K562 (cell line): Measurements from ENCODE around the gene LTBP1. TPM values are rescaled to one million over a fixed set of nuclear protein-coding genes. Genes with fewer than 3 reads are reported as not detected.

Source experiments
- ATAC-seq: fragments of 200-7000 bp; cut with Tn5 transposase; 3 replicates; pipeline ENCODE4 v1.9.1; 2020; ENCODE audit warnings: moderate library complexity
- BruUV-seq: library from RNA; stranded (reverse); fragments of 400-500 nt; replicated peaks from 2 replicates; lab custom pipeline; 2021; lab: Mats Ljungman, UMichigan
- CTCF ChIA-PET: fragments of 300-600 bp; formaldehyde crosslinking; extraction: SDS; loops from one replicate; lab custom pipeline; 2021; ENCODE audit warnings: low intra/inter-chr PET ratio; lab: Yijun Ruan, JAX
- POLR2A ChIA-PET: fragments of 300-600, 350-650 bp; sonication (Branson Sonifier 250); formaldehyde crosslinking; extraction: SDS; loops from one replicate; lab custom pipeline; 2021; ENCODE audit warnings: antibody characterized with exemption, inconsistent platforms; lab: Yijun Ruan, JAX
- DNase-seq, 4 experiments: peaks; one replicate each; pipeline versions ENCODE4 v3.0.0 to v3.0.0-alpha.2; 2011 to 2018; ENCODE audit warnings: low spot score in 3 of 4, mixed read lengths in 3 of 4; ENCODE audit errors: extremely low read depth in 1 of 4
- FAIRE-seq: peaks from 2 replicates; lab custom pipeline; 2011; peaks lifted over from hg19 to GRCh38; lab: Jason Lieb, UNC
- H2AFZ ChIP-seq: 2 replicates; pipeline ENCODE4 v1.6.0; 2011; ENCODE audit warnings: low read depth, low read length, control low read depth, inconsistent platforms
- H3K27ac ChIP-seq: fragments of 200-600 bp; 3 replicates; pipeline ENCODE4 v1.8.0; 2011; ENCODE audit warnings: low read depth, mild to moderate bottlenecking, control low read depth, inconsistent platforms, low read length, moderate library complexity, mixed read lengths; ENCODE audit errors: extremely low read depth
- H3K27me3 ChIP-seq, 2 experiments: fragments of 300-600 bp in 1 of 2; 2 replicates in 1 of 2; 3 replicates in 1 of 2; pipeline versions ENCODE4 v1.6.0 to v1.8.0; 2011; ENCODE audit warnings: inconsistent platforms in 2 of 2, low read length in 2 of 2, mild to moderate bottlenecking in 1 of 2, mixed read lengths in 1 of 2, moderate library complexity in 1 of 2; ENCODE audit not compliant: control insufficient read depth in 2 of 2, insufficient read depth in 2 of 2
- H3K36me3 ChIP-seq: fragments of 300-600 bp; 3 replicates; pipeline ENCODE4 v1.8.0; 2011; ENCODE audit warnings: mild to moderate bottlenecking, low read length, inconsistent platforms; ENCODE audit not compliant: control insufficient read depth, insufficient read depth
- H3K4me1 ChIP-seq, 2 experiments: fragments of 200-600 bp in 1 of 2; replicated peaks in 1 of 2; 2 replicates in 1 of 2; 3 replicates in 1 of 2; pipeline versions ENCODE4 v1.5.1 to v1.8.0; 2011; ENCODE audit warnings: inconsistent platforms in 2 of 2, low read length in 2 of 2, mild to moderate bottlenecking in 1 of 2, mixed read lengths in 1 of 2, moderate library complexity in 1 of 2; ENCODE audit not compliant: control insufficient read depth in 2 of 2, insufficient read depth in 2 of 2
- H3K4me2 ChIP-seq: 2 replicates; pipeline ENCODE4 v1.6.1; 2011; ENCODE audit warnings: low read length, control low read depth, inconsistent platforms, mixed read lengths; ENCODE audit not compliant: insufficient read depth
- H3K4me3 ChIP-seq: fragments of 200-600 bp; sonication (generic), shearing (Covaris generic); 2 replicates; pipeline ENCODE4 v1.5.1; 2016; ENCODE audit warnings: control low read depth, inconsistent platforms
- H3K79me2 ChIP-seq: fragments of 200-600 bp; 3 replicates; pipeline ENCODE4 v1.8.0; 2011; ENCODE audit warnings: low read length, inconsistent platforms; ENCODE audit not compliant: control insufficient read depth, insufficient read depth
- H3K9ac ChIP-seq, 2 experiments: 2 replicates each; pipeline versions ENCODE4 v1.6.0 to v1.6.1; 2011; ENCODE audit warnings: low read depth in 2 of 2, low read length in 2 of 2, control low read depth in 1 of 2, inconsistent platforms in 1 of 2, mild to moderate bottlenecking in 1 of 2, mixed read lengths in 1 of 2; ENCODE audit not compliant: insufficient read depth in 1 of 2
- H3K9me1 ChIP-seq: one replicate; pipeline ENCODE4 v1.6.0; 2011; ENCODE audit warnings: inconsistent platforms, mild to moderate bottlenecking, low read length, moderate library complexity; ENCODE audit not compliant: control insufficient read depth, insufficient read depth
- H3K9me3 ChIP-seq: replicated peaks from 2 replicates; pipeline ENCODE4 v1.5.1; 2011; ENCODE audit warnings: low read depth, low read length, inconsistent platforms; ENCODE audit not compliant: control insufficient read depth, insufficient read depth
- H4K20me1 ChIP-seq: replicated peaks from 2 replicates; pipeline ENCODE4 v1.6.1; 2011; ENCODE audit warnings: low read length, inconsistent platforms, mixed read lengths; ENCODE audit not compliant: control insufficient read depth, insufficient read depth
- ARHGAP35 ChIP-seq: fragments of 450-650 bp; IDR thresholded peaks from 2 replicates; pipeline ENCODE4 v1.6.1; 2018; ENCODE audit not compliant: partially characterized antibody
- C11orf30 ChIP-seq: fragments of 450-650 bp; IDR thresholded peaks from 2 replicates; pipeline ENCODE4 v1.6.1; 2016; ENCODE audit warnings: low read depth, mild to moderate bottlenecking
- DEAF1 ChIP-seq: fragments of 450-650 bp; formaldehyde crosslinking; IDR thresholded peaks from 2 replicates; pipeline ENCODE4 v1.4.0; 2020; ENCODE audit warnings: mild to moderate bottlenecking, moderate library complexity
- EGR1 ChIP-seq: fragments of 450-650 bp; conservative IDR thresholded peaks from 2 replicates; pipeline ENCODE4 v1.6.1; 2017; ENCODE audit warnings: mild to moderate bottlenecking
- MCM7 ChIP-seq, 2 experiments: fragments of 450-650 bp; IDR thresholded peaks; 2 replicates each; pipeline ENCODE4 v1.6.1; 2016 to 2018
- MNT ChIP-seq, 2 experiments: fragments of 450-650 bp; conservative IDR thresholded peaks; 2 replicates each; pipeline ENCODE4 v1.6.1; 2017; ENCODE audit warnings: mild to moderate bottlenecking in 2 of 2, moderate library complexity in 2 of 2
- POLR2G ChIP-seq: fragments of 200-400 bp; formaldehyde crosslinking; IDR thresholded peaks from 2 replicates; pipeline ENCODE4 v1.6.1; 2017; ENCODE audit warnings: low read depth, mild to moderate bottlenecking, antibody characterized with exemption, low read length, moderate library complexity
- PYGO2 ChIP-seq: fragments of 450-650 bp; IDR thresholded peaks from 2 replicates; pipeline ENCODE4 v1.6.1; 2016; ENCODE audit warnings: mild to moderate bottlenecking, missing genetic modification characterization, moderate library complexity, missing compliant biosample characterization
- RBFOX2 ChIP-seq: fragments of 200-400 bp; formaldehyde crosslinking; IDR thresholded peaks from 2 replicates; pipeline ENCODE4 v1.6.1; 2017; ENCODE audit warnings: low read depth, mild to moderate bottlenecking, low read length, moderate library complexity
- SIRT6 ChIP-seq: IDR thresholded peaks from one replicate; pipeline ENCODE4 v1.6.1; 2012; ENCODE audit warnings: low read depth, mild to moderate bottlenecking, control low read depth, inconsistent platforms, low read length, moderate library complexity
- SP2 ChIP-seq: IDR thresholded peaks from 2 replicates; pipeline ENCODE4 v1.6.1; 2011; ENCODE audit warnings: mild to moderate bottlenecking, low read depth, low read length, moderate library complexity; ENCODE audit not compliant: poor library complexity, severe bottlenecking; ENCODE audit errors: extremely low read depth
- STAT5A ChIP-seq: IDR thresholded peaks from 2 replicates; pipeline ENCODE4 v1.6.1; 2012; ENCODE audit warnings: low read length, inconsistent platforms, borderline replicate concordance
- TAF9B ChIP-seq: fragments of 450-650 bp; IDR thresholded peaks from 2 replicates; pipeline ENCODE4 v1.6.1; 2018; ENCODE audit warnings: mild to moderate bottlenecking; ENCODE audit not compliant: partially characterized antibody
- TCF7L2 ChIP-seq: fragments of 150-350 bp; IDR thresholded peaks from 2 replicates; pipeline ENCODE4 v1.6.1; 2016; ENCODE audit warnings: low read depth, mild to moderate bottlenecking, low read length, moderate library complexity
- ZBTB8A ChIP-seq: fragments of 450-650 bp; IDR thresholded peaks from 2 replicates; pipeline ENCODE4 v1.6.1; 2018; ENCODE audit warnings: mild to moderate bottlenecking, moderate library complexity; ENCODE audit not compliant: partially characterized antibody
- ZKSCAN1 ChIP-seq: fragments of 150-350 bp; IDR thresholded peaks from 2 replicates; pipeline ENCODE4 v1.6.1; 2016; ENCODE audit warnings: low read depth, low read length
- ZNF184 ChIP-seq: sonication (generic); formaldehyde crosslinking; IDR thresholded peaks from 2 replicates; pipeline ENCODE4 v1.5.0; 2020; ENCODE audit warnings: missing genetic modification reagents
- ZNF668 ChIP-seq: fragments of 250-450 bp; sonication (Bioruptor Pico); IDR thresholded peaks from 2 replicates; pipeline ENCODE4 v1.8.0; 2022; ENCODE audit warnings: mild to moderate bottlenecking, inconsistent platforms
- ZNF76 ChIP-seq: fragments of 250-450 bp; sonication (Bioruptor Pico); IDR thresholded peaks from 2 replicates; pipeline ENCODE4 v1.4.0; 2020; ENCODE audit warnings: mild to moderate bottlenecking, moderate library complexity, borderline replicate concordance
- WGBS: fragments of 100-300 bp; shearing (Covaris generic); methylation state at CpG from one replicate; pipeline ENCODE4 v1.1.6; 2016; ENCODE audit warnings: low coverage, mixed read lengths; ENCODE audit not compliant: insufficient coverage; ENCODE audit errors: missing lambda C conversion rate; 5-methylcytosine and 5-hydroxymethylcytosine counted together
- in situ Hi-C: fragments of 300-500 bp; cut with MboI; formaldehyde crosslinking; loops from 4 replicates; pipeline ENCODE4 v1.15.0; 2018; ENCODE audit warnings: inconsistent platforms, mixed read lengths
- intact Hi-C: fragments of 100-400 bp; cut with micrococcal nuclease; formaldehyde crosslinking; loops from 2 replicates; pipeline ENCODE4 v1.14.2; 2022
- polyA plus RNA-seq, 8 experiments: library from polyadenylated mRNA; depleted of rRNA in 4 of 8; stranded (reverse) in 5 of 8; unstranded in 3 of 8; fragments of >200 nt; fragmentation: Nextera tagmentation in 2 of 8; fragmentation: Illumina TruSeq in 1 of 8; extraction: Ambion mirVana in 2 of 8; extraction: Trizol in 1 of 8; gene quantifications; 2 replicates each; pipeline versions ENCODE4 v1.2.1 to v1.2.3, GENCODE V29; 2011 to 2014; ENCODE audit warnings: inconsistent platforms in 1 of 8, missing spikeins in 1 of 8
- total RNA-seq, 7 experiments: library from RNA; depleted of rRNA in 6 of 7; stranded (reverse); fragments of >200 nt in 6 of 7; fragmentation: Illumina TruSeq in 2 of 7; extraction: Trizol in 2 of 7; gene quantifications; 2 replicates each; pipeline versions ENCODE4 v1.2.1 to v1.2.3, GENCODE V29; 2011 to 2021; ENCODE audit warnings: low replicate concordance in 1 of 7
- TF ChIP-seq, protein P1 (sequence below): fragments of 250-450 bp; sonication (Bioruptor Pico); IDR thresholded peaks from 2 replicates; pipeline ENCODE4 v1.9.0; 2021; ENCODE audit warnings: mild to moderate bottlenecking

Gene LTBP1
- total and polyA plus RNA-seq, 9 of the 15 experiments (the other 6 are each of a cell fraction or from before 2014, with no cell fraction given), result 3.6 to 16.4 (median 8.5) TPM

DNA sequence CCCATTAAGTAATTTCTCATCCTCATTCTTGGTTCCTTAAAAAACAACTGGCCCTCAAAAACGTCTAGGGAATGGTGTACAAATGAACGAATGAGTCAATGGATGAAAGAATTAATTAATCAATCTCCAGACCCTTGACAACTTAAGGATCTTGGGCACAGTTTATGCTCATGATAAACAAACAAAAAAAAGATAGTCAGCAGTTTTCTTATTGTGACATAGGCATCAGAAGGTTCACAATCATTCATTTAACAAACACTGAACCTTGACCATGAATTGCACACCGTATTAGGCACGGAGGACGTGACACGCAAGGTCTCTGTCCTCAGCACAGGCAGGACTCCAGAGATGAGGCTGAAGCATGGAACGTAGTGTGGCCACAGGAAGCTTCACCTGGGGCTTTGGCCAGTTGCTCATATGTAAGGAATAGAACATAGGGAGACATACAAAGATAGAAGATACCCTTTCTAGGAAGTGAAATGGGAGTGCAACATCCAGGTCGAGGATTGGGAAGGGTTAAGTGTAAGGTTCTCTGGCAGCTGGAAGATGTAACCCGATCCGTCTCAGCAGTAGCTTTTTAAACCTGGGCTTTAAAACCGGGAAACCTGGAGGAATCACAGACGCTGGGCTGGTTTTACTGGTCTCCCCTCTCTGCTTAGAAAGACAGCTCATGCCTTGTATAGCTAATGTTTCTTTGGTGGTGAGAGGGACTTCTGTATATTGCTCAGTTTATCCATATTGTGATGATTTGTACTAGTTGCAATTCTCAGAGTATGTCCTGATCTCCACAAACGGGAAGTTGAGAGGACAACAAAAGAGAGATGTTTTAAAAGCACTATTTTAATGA, 8.9 kb upstream of the LTBP1 start:
- FAIRE-seq (peak; percentile 72), ATAC-seq (peak; percentile 62), DNase-seq (peak in 1 of 4 experiments; percentile 41)
- Histone ChIP-seq H3K27ac (no peak overlapping the region), H3K4me1 (peaks cover 0 to 16% of the 10 kb centered on the region in 2 experiments; a peak in 2 of 5 replicates), H3K9ac (no peak overlapping the region), H3K27me3 (no peaks in the 10 kb centered on the region), H3K79me2 (no peaks in the 10 kb centered on the region), H3K4me2 (peak overlapping the region; percentile 34; the same call in 1 of the 2 replicates), H4K20me1 (no peaks in the 10 kb centered on the region), H3K9me3 (no peaks in the 10 kb centered on the region), H3K4me3 (no peak overlapping the region), H3K36me3 (no peaks in the 10 kb centered on the region), H2AFZ (peak overlapping the region; percentile 81), H3K9me1 (no peaks in the 10 kb centered on the region)
- ChIA-PET CTCF (no interaction called here), POLR2A (no interaction called here)
- no TSS peak for BruUV-seq
- in situ Hi-C loops, result loop anchor here (5.0 to 25.0 kb wide), 2 partner anchors 46 to 649 kb away; partner anchors contain the start of gene FAM98A
- intact Hi-C loops, result no loop called here
- 15% methylated on average over 13 of the region's 13 CpGs for WGBS
- TF ChIP-seq STAT5A (no peak), RBFOX2 (no peak), ZNF76 (CRISPR knock-in tag) (no peak), ZBTB8A (no peak), TCF7L2 (no peak), MNT (conservative IDR thresholded peaks at IDR 0.05) (no peak), SP2 (no peak), ARHGAP35 (no peak), SIRT6 (no peak), ZNF184 (no peak), TAF9B (no peak), EGR1 (no peak), PYGO2 (tag) (no peak), POLR2G (no peak), MCM7 (IDR thresholded peaks at IDR 0.05) (no peak), ZKSCAN1 (peak; percentile 87), DEAF1 (CRISPR knock-in tag) (no peak), C11orf30 (peak; percentile 86), ZNF668 (CRISPR knock-in tag) (no peak)
- TF ChIP-seq, protein P1, sequence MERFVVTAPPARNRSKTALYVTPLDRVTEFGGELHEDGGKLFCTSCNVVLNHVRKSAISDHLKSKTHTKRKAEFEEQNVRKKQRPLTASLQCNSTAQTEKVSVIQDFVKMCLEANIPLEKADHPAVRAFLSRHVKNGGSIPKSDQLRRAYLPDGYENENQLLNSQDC (CRISPR knock-in tag), result no peak
